Parathyroid adenoma (tissue), 2 donors: ENCODE data around the gene OTULINL.

Source experiments
- H2AFZ ChIP-seq: fragments of 300-600 bp; sonication (generic); one replicate; pipeline ENCODE4 v1.7.0; 2017; ENCODE audit warnings: antibody characterized with exemption, mild to moderate bottlenecking
- H3K27ac ChIP-seq: fragments of 300-600 bp; sonication (generic); one replicate; pipeline ENCODE4 v1.7.0; 2017
- H3K27me3 ChIP-seq: fragments of 300-600 bp; sonication (generic); one replicate; pipeline ENCODE4 v1.7.0; 2017; ENCODE audit warnings: low read length; ENCODE audit not compliant: control insufficient read depth, insufficient read depth
- H3K36me3 ChIP-seq: fragments of 300-600 bp; sonication (generic); one replicate; pipeline ENCODE4 v1.7.0; 2017; ENCODE audit warnings: low read length; ENCODE audit not compliant: control insufficient read depth, insufficient read depth
- H3K4me1 ChIP-seq: fragments of 300-600 bp; sonication (generic); one replicate; pipeline ENCODE4 v1.7.0; 2017; ENCODE audit warnings: control low read depth
- H3K4me2 ChIP-seq: fragments of 300-600 bp; sonication (generic); one replicate; pipeline ENCODE4 v1.7.0; 2017; ENCODE audit warnings: low read length
- H3K4me3 ChIP-seq: fragments of 300-600 bp; sonication (generic); one replicate; pipeline ENCODE4 v1.7.0; 2017; ENCODE audit warnings: low read depth, low read length
- H3K79me2 ChIP-seq: fragments of 300-600 bp; sonication (generic); one replicate; pipeline ENCODE4 v1.7.0; 2017; ENCODE audit warnings: control low read depth
- H3K9ac ChIP-seq: fragments of 300-600 bp; sonication (generic); one replicate; pipeline ENCODE4 v1.7.0; 2017; ENCODE audit warnings: mild to moderate bottlenecking
- H3K9me3 ChIP-seq: fragments of 300-600 bp; sonication (generic); one replicate; pipeline ENCODE4 v1.7.0; 2017; ENCODE audit warnings: low read length; ENCODE audit not compliant: control insufficient read depth
- CTCF ChIP-seq: fragments of 300-600 bp; sonication (generic); IDR thresholded peaks from one replicate; pipeline ENCODE4 v1.7.0; 2017; ENCODE audit warnings: antibody characterized with exemption, mild to moderate bottlenecking
- donor health status: primary hyperparathyroidism.

OTULINL gene

GRCh38 chr5:14590949-14591348 lies 9.4 kb downstream of the OTULINL start:
- Histone ChIP-seq H3K9ac (no peak overlapping the region), H3K4me1 (peaks cover 5% of the 10 kb centered on the region), H3K9me3 (no peaks in the 10 kb centered on the region), H3K27ac (no peak overlapping the region), H3K79me2 (peaks cover 4% of the 10 kb centered on the region), H2AFZ (peak overlapping the region; percentile 16), H3K4me2 (no peak overlapping the region), H3K4me3 (no peak overlapping the region), H3K27me3 (no peaks in the 10 kb centered on the region), H3K36me3 (no peaks in the 10 kb centered on the region)
- no peak for TF ChIP-seq CTCF

DNA sequence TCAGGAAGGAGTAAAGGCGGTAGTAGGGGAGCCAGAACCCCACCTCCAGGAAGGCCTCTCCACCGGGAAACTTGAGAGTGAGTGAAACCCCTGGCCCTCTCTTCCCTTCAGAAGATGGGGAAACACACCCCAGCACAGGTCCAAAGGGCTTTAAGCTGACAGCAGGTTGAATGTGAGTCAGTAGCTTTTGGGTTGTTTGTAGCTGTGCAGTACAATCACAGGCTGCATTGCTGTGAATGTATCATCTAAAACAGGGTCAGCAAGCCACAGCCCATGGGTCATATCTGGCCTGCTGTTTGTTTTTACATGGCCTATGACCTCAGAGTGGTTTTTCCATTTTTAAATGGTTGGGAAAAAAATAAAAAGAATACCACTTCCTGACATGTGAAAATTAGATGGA lies 10.0 kb downstream of the OTULINL start:
- TF ChIP-seq CTCF: no peak

GRCh38 chr5:14593326-14594021 lies 11.9 kb downstream of the OTULINL start:
- Histone ChIP-seq H3K4me2 (no peak overlapping the region), H2AFZ (no peak overlapping the region), H3K4me3 (no peak overlapping the region), H3K4me1 (peaks cover 5% of the 10 kb centered on the region), H3K27ac (no peak overlapping the region), H3K79me2 (peaks cover 4% of the 10 kb centered on the region), H3K9ac (no peak overlapping the region), H3K27me3 (no peaks in the 10 kb centered on the region), H3K36me3 (no peaks in the 10 kb centered on the region), H3K9me3 (no peaks in the 10 kb centered on the region)
- TF ChIP-seq CTCF: no peak

More for the DNA sequence above, 10.0 kb downstream of the OTULINL start:
- H3K27me3 ChIP-seq: no peaks in the 10 kb centered on the region
- peaks cover 5% of the 10 kb centered on the region for H3K4me1 ChIP-seq
- H3K9me3 ChIP-seq: no peaks in the 10 kb centered on the region
- H3K4me2 ChIP-seq: no peak overlapping the region
- no peak overlapping the region for H3K9ac ChIP-seq
- H3K36me3 ChIP-seq: no peaks in the 10 kb centered on the region
- H3K4me3 ChIP-seq: no peak overlapping the region
- H2AFZ ChIP-seq: peak overlapping the region; percentile 16
- H3K79me2 ChIP-seq: peaks cover 4% of the 10 kb centered on the region
- H3K27ac ChIP-seq: no peak overlapping the region

DNA sequence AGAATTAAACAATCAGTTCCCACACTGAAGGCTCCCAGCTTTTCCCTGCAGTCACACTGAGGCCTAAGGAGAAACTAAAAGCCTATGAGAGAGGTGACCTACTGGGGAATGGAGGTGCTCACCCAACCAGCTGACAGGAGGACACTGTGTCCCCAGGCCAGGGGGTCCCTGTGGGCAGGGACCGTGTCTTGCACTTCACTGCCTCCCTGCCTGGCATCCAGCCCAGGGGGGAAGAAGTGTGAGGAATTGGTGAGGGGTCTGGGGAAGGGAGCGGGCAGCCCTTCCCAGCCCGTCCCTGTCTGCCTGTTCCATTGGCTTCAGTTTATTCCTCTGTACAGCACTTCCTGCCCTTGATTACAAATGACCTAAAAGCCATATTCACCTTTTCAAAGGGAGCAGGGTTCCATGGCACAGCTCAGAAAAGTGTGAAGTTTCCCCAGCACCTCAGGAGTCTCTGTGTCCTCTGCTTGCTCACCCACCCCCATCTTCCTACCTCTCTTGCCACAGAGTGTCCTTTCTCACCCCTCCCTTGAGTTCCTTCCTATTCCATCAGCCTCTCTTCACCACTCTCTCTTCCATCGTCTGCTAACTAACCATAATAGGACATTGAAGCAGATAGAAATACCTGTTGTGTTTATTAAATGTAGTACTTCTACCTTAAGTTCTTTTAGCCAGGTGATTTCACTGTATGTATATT lies 12.9 kb downstream of the OTULINL start:
- peak overlapping the region; percentile 1 for H3K27ac ChIP-seq

More for the DNA sequence above, 12.9 kb downstream of the OTULINL start:
- no peak for TF ChIP-seq CTCF
- H3K27me3 ChIP-seq: no peaks in the 10 kb centered on the region
- no peak overlapping the region for H3K4me3 ChIP-seq
- no peaks in the 10 kb centered on the region for H3K36me3 ChIP-seq
- no peak overlapping the region for H3K4me2 ChIP-seq
- H3K79me2 ChIP-seq: peaks cover 4% of the 10 kb centered on the region
- H2AFZ ChIP-seq: no peak overlapping the region
- peaks cover 5% of the 10 kb centered on the region for H3K4me1 ChIP-seq
- H3K9ac ChIP-seq: no peak overlapping the region
- no peaks in the 10 kb centered on the region for H3K9me3 ChIP-seq
